Activated naive CD4-positive, alpha-beta T cell (primary cell): ENCODE measurements around the gene TSPEAR.
"Not testable (repeated sequence)": the region's sequence is repeated elsewhere in the genome, so short reads cannot be mapped to it uniquely, and the experiment has no call there.

Experiments
- DNase-seq, 4 experiments: peaks; one replicate each; lab custom pipeline; 2025; lab: John Stamatoyannopoulos, UW

Gene TSPEAR

DNA sequence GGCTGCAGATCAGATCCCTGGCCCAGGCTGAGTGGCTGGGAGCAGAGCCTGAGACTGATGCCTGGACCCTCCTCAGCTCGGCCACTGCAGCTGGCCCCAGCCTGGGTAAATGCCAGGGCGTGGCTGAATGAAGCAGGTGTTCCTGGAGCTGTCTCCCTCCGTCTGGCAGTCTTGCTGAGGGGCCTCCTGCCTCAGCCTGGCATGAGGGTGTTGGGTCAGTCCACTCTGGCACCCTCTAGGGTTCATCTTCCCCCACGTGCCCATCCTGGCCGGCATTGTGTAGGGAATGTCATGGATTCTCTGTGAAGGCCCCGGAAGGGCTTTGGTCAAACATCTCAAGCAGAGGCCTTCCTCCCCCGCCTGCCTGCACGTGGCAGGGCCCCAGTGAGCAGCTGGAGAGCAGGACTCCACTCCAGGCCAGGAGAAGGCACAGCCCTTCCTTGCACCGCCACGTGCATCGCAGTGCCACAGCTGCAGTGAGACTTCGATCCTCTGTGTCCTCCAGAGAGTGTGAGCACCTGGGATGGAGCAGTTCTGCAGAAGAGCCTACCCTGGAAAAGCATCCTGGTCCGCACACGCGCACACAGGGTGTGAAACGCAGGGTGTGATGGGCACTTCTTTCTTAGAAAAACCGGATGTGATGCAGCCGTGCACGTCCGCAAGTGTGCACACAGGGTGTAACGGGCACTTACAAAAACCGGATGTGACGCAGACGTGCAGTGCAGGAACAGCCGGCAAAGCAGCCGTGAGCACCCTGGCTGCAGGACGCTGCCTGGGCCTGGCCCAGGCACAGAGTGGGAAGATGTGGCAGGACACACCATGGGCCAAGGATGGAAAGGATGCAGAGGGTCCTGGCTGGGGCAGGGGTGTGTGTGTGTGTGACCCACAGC, 142.5 kb downstream of the TSPEAR start:
- DNase-seq, result no peak

GRCh38 chr21:44568261-44568660, 143.1 kb downstream of the TSPEAR start:
- no peak for DNase-seq

DNA sequence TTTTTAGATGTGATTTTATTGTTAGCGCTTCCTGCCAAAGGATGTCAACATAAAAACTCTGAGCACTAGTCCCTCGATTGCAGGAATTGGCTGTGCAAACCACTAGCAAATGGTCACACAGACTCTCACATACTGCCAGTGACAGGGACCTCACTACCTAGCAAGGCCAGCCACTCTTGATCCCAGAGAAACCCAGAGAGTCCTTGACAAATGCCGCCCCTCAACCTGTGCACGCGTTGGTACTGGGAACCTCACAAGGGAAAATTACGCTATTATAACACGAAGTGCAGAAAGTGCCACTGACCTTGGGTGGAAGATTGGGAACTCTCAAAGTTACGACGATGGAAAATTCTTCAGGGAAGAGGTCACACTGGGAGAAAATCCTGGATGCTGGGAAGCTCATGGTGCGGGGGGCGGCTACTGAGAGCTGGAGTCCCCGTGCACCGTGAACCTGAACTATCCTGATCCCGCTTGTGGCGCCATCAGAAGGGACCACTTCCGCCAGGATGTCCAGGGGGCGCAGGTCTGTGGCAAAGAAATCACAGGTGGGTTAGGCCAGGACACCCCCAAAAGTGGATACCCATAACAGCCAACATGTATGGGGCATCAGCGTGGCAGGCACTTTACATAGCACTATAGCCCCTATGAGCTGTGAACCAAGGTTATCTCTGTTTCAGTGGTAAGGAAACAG, 143.7 kb downstream of the TSPEAR start:
- no peak for DNase-seq

DNA sequence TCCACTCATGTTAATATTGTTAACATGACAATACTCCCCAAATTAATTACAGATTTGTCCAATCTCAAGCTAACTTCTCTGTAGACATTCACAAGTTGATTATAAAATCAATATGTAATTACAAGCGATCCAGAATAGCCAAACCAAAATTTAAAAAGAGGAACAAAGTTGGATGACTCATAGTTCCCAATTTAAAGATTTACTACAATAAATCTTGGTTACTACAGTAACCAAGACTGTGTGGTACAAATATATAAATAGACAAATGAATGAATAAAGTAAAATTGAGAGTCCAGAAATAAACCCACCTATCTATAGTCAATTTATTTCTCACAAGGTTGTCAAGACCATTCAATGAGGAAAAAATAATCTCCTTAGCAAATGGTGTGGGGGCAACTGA, 145.0 kb downstream of the TSPEAR start:
- no peak for DNase-seq

GRCh38 chr21:44564886-44565598, 146.3 kb downstream of the TSPEAR start:
- DNase-seq, result no peak

GRCh38 chr21:44564099-44564498, 147.3 kb downstream of the TSPEAR start:
- DNase-seq, result no peak

DNA sequence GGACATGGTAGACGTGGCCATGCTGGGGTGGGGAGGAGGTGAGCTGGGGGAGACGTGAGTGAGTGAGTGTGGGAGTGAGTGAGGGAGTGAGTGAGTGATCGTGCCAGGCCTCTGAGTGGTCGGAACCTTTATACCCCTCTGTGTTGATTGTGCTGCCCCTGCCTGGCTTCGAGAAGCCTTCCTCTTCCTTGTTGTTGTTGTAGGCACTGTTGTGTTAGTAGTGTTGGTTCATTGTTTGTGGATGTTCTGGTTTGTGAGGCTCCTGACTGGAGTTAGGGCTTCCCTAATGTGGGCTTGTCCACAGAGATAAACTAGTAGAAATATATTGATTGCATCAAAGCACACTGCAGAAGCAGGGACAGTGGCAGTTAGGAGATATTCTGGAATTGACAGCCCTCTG, 152.7 kb downstream of the TSPEAR start, which contains the start of gene KRTAP10-3:
KRTAP10-3 (minus strand) TSS at position 101 of the 400 bp plus-strand sequence; CDS start at position 21, 80 bp downstream.
- no peak for DNase-seq

DNA sequence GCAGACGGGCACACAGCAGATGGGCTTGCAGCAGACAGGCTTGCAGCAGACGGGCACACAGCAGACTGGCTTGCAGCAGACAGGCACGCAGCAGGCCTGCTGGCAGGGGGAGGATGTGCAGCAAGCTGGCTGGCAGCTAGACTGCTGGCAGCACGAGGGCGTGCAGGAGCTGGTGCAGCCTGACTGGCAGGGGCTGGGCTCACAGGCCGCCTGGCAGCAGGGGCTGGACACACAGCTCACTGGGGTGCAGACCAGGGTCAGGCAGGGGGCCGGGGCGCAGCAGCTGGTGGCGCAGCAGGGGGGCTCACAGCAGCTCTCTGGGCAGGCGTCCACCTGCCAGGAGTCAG, 153.1 kb downstream of the TSPEAR start:
- DNase-seq, result not testable (repeated sequence)

GRCh38 chr21:44557491-44558328, 153.7 kb downstream of the TSPEAR start:
- DNase-seq, result no peak

GRCh38 chr21:44556879-44557278, 154.5 kb downstream of the TSPEAR start:
- no peak for DNase-seq

- DNase-seq, result no peak
Measured at GRCh38 chr21:44555200-44555875, 156.0 kb downstream of the TSPEAR start.

DNA sequence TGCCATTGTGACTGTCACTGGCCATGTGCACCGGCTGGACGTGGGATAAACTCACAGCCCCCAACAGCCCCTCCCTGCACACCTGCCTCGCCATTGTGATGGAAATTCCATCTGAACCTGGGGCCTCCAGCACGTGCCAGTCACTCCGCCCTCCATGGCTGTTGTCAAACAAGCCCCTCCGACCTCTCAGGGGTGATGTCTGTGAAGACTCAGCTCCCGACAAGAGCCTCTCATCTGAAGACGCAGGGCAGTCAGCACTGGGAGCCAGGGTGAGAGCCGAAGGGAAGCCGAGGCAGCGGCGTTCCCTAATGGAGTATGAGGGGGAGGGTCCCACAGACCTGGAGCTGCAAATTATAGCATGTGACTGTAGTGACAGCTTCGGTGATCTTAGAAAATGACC, 158.7 kb downstream of the TSPEAR start:
- DNase-seq, result no peak

DNA sequence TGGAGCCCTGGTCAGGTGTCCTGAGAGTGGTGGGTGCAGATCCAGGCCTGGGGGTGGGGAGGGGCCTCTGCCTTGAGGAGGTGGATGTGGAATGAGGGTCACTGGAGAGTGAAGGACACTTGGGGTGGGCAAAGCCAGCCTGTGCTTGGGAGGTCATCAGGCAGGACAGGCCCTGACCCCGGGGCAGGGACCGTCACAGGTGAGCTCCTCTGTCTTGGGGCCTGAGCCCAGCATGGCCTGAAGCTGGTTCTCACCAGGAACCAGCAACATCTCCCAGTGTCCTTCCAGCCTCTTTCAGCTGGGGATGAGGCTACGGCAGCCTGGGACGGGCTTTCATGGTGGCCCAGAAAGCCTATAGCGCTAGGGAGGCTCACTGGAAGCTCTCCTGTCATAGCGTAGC, 159.2 kb downstream of the TSPEAR start:
- no peak for DNase-seq

- no peak for DNase-seq
Measured at GRCh38 chr21:44551340-44551961, 159.9 kb downstream of the TSPEAR start, which contains the start of gene KRTAP10-2. KRTAP10-2 (minus strand) TSS chr21:44551505; CDS start chr21:44551458, 47 bp downstream.

DNA sequence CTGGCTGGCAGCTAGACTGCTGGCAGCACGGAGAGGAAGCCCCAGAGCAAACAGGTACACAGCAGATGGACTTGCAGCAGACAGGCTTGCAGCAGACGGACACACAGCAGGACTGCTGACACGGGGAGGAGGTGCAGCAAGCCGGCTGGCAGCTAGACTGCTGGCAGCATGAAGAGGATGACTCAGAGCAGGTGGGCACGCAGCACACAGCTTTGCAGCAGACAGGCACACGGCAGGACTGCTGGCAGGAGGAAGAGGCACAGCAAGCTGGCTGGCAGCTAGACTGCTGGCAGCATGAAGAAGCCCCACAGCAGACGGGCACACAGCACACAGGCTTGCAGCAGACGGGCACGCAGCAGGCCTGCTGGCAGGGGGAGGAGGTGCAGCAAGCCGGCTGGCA, 160.6 kb downstream of the TSPEAR start:
- DNase-seq, result no peak

- DNase-seq, result not testable (repeated sequence)
Measured at GRCh38 chr21:44550285-44550684, 161.1 kb downstream of the TSPEAR start.

DNA sequence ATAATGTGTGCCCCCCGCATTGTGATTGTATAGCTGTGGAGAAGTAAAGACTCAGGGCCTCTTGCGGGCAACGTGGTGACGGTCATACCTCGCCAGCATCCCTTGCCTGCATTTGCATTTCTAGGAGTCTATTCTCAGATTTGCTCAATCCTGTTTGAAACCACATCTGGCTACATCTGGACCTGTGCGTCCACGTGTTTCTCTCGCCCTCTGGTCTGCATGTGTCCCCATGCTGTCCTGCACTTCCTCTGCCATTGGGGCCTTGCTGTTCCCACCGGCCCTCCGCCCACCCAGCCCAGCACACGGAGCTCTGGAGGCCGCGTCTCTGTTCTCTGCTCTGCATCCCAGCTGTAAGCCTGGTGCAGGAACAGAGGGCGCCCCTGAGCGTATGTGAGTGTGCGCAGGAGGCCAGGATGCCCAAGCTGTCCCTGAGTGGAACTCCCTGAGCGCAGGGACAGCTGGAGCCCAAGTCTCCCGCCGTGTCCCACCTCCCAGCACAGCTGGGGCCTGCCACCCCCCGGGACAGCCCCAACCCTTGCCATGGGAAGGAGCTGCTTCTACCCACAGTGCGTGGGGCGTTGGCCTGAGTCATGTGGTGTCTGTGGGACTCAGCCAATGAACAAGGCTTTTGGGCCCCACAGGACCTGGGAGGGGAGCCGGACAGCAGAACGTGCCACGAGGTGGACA, 161.7 kb downstream of the TSPEAR start:
- DNase-seq, result no peak

GRCh38 chr21:44548922-44549321, 162.4 kb downstream of the TSPEAR start:
- DNase-seq, result no peak

- DNase-seq, result no peak
Measured at GRCh38 chr21:44548381-44548780, 163.0 kb downstream of the TSPEAR start.
